GM12874 (cell line): ENCODE measurements around the gene SORCS3.

Experiments used
- TF ChIP-seq, protein P1 (sequence below): IDR thresholded peaks from 2 replicates; pipeline ENCODE4 v1.5.1; 2011; ENCODE audit warnings: low read depth, mild to moderate bottlenecking, control low read depth, low read length, moderate library complexity; ENCODE audit not compliant: insufficient read depth

The SORCS3 gene

GRCh38 chr10:104732222-104732621 is 91.1 kb downstream of the SORCS3 start:
- TF ChIP-seq, protein P1, sequence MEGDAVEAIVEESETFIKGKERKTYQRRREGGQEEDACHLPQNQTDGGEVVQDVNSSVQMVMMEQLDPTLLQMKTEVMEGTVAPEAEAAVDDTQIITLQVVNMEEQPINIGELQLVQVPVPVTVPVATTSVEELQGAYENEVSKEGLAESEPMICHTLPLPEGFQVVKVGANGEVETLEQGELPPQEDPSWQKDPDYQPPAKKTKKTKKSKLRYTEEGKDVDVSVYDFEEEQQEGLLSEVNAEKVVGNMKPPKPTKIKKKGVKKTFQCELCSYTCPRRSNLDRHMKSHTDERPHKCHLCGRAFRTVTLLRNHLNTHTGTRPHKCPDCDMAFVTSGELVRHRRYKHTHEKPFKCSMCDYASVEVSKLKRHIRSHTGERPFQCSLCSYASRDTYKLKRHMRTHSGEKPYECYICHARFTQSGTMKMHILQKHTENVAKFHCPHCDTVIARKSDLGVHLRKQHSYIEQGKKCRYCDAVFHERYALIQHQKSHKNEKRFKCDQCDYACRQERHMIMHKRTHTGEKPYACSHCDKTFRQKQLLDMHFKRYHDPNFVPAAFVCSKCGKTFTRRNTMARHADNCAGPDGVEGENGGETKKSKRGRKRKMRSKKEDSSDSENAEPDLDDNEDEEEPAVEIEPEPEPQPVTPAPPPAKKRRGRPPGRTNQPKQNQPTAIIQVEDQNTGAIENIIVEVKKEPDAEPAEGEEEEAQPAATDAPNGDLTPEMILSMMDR = no peak

DNA sequence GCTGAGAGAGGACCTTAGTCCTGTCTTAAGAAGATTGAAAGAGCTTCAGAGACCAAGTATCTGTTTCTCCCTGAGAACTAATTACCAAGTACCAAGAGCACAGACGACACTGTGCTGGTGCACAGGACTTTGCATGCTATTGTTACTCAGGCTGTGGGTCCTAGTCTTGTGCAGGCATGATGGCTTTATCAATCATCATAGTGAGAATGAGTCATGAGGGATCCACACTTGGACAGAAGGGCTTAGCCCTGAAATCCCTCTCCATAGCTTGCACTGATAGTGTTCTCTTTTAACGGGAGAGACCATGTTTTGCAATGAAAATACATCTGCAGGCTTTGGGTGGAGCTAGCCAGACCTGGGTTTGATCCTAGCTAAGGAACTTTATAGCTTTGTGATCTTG is 93.3 kb downstream of the SORCS3 start:
- TF ChIP-seq, protein P1 = no peak

DNA sequence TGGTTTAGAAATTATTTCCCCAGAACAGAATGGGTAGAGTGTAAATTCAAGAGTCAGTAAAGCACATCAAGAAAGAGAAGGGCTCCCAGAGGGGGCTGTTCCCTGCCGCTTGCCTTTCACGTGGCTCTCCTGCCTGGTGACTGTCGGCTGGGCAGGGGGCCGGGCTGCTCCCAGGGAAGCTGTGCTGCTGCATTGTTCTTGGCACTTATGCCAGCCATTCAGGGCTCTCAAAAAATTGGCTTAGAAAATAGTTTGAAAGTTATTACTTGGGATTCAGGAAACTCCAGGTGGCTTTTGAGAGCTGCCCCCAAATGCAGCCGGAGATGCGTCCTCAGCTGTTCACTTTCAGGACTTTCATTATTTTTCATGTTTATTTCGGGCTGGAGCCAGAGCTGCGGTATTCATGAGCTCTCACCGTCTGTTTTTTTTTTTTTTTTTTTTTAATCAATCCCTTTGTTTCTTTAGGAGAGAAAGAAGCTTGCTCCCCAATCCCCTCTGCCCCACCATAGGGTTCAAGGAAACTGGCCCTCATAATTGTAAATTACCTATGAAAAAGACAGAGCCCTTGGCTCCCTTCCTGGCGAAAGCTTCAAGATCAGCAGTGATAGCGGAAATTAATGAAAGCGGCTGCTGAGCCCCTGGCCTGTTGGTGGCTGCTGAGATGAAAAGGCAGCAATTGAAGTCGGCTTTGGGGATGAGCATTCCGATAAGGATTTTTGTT is 94.1 kb downstream of the SORCS3 start:
- TF ChIP-seq, protein P1 = no peak

- TF ChIP-seq, protein P1 = no peak
These were observed 94.8 kb downstream of the SORCS3 start for GRCh38 chr10:104735757-104736391.

- TF ChIP-seq, protein P1 = no peak
These were observed 100.0 kb downstream of the SORCS3 start for GRCh38 chr10:104741127-104741526.

DNA sequence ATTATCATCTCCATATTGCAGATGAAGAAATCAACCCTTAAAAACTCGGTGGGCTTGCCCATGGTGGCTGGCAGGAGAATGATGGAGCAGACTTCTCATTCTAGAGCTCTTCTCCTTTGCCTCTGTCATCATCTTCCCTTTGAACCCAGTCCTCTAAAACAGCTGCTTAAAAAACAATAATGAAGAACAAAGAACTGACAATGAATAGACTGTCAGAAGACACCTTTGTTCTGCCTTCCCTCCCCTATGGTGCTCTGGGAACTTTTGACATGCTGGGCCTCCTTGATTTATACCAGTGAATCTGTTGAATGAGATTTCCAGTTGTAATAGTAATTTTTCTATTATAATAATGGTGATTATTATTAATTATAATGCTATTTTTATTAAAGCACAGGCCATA is 103.0 kb downstream of the SORCS3 start:
- TF ChIP-seq, protein P1 = no peak

DNA sequence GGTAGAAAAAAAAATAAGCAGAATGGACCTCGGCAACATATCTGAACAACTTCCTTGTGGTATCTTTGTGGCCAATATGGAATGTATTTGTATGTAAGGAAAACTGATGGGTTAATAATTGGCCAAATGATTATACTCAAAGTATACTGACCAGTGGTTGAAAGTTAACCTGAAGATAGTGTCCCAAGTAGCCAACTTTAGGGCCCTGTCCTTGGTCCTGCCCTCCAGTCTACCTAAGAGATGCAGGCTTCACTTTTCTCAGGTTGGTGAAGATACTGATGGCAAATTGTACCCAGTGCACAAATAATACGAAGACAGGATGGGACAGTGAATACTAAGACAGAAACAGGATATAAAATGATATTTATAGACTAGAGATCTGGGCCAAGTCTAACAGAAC is 109.2 kb downstream of the SORCS3 start:
- TF ChIP-seq, protein P1 = no peak
